Activated CD8-positive, alpha-beta memory T cell treated with anti-CD3 and anti-CD28 coated beads, Interleukin-2, amount 50 U/mL, for 48 hours (primary cell): Measurements from ENCODE around the gene ACACA.
"Not testable (repeated sequence)": the region's sequence is repeated elsewhere in the genome, so short reads cannot be mapped to it uniquely, and the experiment has no call there.

Experiments used
- DNase-seq: peaks from one replicate; pipeline ENCODE4 v3.0.0-alpha.2; 2020

Gene ACACA

DNA sequence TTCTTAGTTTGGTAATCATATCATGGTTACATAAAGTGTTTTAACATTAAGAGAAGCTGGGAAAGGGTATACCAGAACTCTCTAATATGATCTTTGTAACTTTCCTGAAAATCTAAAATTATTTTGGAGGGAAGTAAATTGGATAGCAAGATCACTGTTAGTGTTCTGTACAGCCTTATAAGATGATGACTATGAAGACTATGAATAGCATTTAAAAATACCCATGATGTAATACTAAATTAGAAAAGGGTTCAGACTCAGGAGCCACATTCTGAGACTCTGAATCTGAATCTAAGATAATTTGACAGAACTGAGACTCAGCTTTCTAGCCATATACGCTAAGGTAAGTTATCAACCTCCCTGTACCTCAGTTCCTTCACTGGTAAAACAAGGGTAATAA lies 238.9 kb downstream of the ACACA start:
- no peak for DNase-seq

- DNase-seq, result no peak
Measured at GRCh38 chr17:37164057-37164456, 242.6 kb downstream of the ACACA start.

DNA sequence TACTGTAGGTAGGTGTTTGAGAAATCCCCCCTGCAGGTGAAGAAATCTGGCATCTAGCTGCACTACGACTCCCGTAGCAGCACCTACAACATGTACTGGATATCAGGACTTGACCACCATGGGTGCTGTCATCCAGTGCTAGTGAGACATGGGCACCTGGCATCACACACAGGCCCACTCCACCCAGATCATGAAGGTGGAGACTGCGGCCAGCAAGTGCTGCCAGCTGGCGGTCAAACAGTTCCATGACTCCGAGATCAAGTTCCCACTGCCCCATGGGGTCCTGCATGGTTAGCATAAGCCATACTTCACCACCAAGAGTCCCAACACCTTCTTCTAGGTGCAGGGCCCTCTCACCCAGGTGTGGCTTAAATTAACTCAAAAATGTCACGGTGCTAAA lies 243.8 kb downstream of the ACACA start:
- no peak for DNase-seq

DNA sequence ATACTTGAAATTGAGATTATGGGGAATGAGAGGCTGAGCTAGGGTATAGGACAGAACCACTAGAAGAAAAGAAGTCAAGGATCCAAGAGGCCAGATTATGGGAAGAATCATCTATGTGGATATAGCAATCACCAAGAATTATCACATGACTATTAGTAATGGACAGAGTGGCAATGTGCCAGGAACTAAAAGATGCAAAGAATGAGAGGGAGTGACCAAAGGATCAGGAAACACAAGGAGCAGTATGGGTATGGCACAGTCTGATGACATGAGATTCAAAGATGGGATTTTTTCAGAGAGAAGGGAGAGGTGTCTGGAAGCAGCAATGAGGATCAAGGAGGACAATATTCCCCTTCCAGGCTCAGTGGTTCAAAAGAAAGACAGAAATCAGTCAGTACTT lies 245.7 kb downstream of the ACACA start:
- no peak for DNase-seq

- DNase-seq, result no peak
Measured at GRCh38 chr17:37158290-37158689, 248.3 kb downstream of the ACACA start.

DNA sequence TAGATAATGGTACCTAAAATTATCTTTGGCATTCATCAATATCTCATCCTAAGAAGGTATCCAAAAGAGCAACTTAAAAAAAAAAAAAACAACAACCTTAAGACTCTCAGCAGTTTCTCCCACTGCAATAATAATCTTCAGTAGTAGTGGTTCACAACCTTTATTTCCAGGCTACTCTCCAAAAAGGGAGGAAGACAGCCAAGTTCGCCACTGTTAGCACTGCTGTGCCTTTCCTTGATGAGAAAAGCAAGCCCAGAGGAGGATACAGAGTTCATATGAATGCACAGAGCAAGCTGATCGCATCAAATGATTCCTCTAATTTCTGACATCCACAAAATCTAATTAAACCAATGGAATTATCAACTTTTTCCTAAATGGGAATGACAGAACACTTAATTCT lies 258.5 kb downstream of the ACACA start:
- no peak for DNase-seq

DNA sequence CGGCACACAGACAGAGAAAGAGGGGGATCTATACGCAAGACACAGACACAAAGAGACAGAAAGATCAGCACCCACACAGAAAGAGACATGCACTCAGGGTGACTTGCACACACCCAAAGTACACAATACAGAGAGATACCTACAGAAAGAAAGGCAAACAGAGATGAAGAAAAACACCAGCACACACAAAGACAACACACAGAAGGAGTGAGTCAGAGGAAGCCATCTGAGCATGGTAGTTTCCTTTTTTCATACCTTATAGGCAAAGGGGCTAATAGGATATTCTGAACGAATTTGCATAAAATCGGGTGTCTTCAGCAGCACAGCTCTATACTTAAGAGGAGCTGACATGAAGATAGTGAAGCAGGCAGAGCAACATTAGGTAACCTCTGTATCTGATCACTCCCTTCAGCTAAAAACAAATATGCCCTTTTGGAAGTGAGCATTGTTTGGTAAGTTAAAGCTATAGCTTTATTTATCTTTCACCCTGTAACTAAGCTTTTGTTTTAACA lies 259.3 kb downstream of the ACACA start:
- DNase-seq, result no peak

DNA sequence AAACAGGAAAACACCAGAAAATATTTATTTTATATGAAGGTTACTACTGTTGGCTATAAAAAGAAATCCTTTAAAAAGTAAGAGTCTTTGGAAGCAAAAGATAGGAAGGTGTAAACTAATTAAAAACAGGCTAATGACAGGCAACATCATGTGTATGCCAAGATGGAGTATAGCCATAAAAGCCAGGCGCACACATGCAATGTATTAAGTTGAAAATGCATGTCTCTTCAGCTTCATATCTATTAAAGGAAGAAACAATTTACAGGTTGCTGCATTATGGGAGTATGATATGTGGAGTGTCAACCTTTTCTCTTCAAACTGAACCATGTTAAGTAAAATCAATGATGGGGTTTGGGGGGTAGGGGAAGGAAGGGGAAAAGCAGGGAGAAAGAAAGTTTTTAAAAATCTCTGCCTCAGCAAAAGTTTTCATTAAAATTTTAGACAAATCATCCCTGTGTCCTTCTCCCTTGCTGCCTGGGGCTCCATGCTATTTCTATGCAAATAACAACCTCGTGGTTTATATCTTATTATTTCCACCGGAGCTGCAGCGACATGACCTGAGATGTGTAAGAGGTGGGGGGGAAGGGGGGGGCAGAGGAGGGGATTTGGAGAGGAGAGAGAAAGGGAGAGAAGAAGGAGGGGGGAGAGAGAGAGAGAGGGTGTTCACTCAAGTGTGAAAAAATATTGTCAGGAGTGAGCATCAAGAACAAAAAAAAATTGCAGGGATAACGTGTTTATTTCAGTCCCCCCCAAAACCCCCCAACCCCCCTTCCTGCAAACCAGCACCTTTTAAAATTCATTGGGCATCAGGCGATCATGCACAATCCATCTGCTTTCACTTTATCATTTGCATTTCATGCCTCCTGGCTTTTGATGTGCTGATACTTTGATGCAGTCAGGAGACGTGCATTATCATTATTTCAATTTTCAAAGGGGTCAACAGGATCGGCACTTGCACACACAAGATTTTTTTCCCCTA lies 260.3 kb downstream of the ACACA start:
- no peak for DNase-seq

DNA sequence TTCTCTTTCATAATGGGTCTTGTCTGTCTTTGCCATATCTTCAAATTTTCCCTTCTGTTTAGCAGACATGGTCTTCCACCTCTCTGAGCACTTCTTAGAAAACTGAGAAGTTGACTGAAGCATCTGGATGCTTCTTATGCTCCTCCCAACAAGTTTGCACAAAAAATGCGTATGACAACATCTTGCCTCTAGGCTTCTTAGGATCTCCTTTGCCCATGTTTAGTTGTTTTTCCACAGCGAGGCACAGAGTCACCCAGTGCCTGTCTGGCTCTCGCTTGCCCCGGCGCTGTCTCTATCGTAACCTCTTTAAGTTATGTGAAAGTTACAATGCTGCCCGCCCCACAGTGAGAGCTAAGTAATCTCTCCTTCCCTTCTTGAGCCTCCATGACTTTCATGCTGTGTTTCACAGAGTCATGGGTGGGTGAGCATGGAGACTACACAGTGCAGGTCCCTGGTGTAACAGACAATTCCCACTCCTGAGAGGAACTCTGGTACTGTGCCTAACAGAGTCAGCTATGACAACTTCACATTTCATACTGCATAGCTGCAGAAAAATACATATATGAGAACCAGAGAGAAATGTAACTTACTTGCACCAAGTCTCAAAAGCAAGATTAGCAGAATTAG lies 262.4 kb downstream of the ACACA start:
- DNase-seq, result no peak

DNA sequence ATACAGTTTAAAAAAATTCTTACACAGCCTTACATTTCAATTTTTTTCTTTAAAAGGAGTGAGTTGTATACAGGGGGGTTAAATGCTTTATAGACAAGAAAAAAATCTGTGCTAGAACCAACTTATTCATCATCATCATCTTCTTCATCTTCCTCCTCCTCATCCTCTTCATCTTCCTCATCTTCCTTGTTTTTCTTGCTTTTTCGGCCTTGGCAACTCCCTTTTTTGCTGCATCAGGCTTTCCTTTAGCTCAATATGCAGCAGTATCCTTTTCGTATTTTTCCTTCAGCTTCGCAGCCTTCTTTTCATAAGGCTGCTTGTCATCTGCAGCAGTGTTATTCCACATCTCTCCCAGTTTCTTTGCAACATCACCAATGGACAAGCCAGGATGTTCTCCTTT lies 263.1 kb downstream of the ACACA start:
- not testable (repeated sequence) for DNase-seq

DNA sequence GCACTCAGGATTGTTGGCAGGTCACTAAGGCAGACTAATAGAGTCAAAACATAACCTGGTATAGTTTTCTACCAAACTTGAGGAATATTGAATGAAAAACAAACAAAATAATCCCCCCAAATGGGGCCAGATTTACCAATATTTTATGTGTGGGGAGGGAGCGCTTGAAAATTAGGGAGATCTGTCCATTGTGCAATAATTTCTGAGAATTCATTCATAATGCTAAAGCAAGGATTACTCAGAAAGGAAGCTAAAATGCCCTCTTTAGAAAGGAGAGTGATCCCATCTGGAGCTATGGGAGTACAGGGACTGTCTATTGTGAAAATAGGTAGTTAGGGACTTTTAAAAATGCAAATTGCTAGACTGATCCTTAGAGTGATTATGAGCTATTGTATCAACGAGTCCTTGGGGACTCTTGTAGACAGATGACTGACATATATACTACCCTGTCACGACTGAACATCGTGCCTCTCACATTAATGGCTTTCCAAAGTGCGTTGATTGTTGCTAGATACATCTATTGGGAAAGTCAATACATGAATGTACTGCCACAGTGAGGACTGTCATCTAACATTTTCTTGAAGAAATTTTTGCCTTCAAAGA lies 264.2 kb downstream of the ACACA start:
- no peak for DNase-seq

- no peak for DNase-seq
Measured at GRCh38 chr17:37138571-37139120, 268.0 kb downstream of the ACACA start.

DNA sequence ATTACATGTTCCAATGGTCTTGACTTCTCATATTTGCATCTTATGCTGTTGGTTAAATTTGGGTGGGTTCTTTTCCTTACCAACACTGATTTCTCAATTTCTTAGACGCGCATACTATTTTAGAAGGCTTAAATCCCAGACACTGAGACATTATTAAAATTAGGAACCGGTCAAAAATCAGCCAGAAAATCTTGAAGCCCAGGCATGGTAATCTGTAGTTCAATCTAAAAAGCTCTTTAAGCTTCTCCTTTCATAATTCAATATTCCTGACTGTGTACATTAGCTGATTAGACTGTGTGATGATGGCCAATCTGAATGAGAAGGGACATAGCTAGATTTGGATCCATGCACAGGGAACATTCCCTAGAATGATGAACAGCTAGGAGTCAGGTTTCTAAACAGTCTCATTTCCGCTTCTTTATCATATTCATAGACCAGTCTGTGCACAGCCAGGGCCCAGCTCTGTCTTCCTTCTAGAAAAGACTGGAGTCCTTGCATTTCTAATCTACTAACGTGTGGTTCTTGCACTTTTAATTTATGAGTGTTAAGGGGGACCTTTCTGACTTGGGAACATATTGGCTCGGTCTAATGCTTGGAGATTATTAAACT lies 268.6 kb downstream of the ACACA start:
- DNase-seq, result no peak

DNA sequence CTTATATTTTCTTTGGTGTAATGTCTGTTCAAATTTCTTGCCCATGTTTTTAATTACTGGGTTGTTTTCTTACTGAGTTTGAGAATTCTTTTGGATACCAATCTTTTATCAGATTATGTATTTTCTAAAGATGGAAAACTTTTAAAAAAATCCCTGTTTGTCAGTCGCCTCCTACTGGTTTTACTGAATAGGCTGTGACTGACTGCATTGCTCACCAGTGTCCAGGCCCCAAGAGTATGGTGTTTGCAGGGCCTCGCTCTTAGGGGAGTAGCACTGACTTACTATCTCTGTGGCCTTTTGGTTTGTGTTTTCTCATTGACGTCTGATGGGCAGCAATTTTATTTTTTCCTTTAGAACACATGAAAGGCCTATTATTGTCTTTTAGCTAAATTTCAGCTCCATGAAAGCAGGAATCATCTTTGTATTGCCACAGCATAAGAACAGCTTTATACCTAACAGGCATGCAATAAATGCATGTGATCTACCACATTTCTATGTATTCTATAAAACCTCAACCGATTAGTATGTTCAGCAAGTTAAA lies 269.5 kb downstream of the ACACA start:
- DNase-seq, result no peak

- no peak for DNase-seq
Measured at GRCh38 chr17:37135576-37135975, 271.1 kb downstream of the ACACA start.

DNA sequence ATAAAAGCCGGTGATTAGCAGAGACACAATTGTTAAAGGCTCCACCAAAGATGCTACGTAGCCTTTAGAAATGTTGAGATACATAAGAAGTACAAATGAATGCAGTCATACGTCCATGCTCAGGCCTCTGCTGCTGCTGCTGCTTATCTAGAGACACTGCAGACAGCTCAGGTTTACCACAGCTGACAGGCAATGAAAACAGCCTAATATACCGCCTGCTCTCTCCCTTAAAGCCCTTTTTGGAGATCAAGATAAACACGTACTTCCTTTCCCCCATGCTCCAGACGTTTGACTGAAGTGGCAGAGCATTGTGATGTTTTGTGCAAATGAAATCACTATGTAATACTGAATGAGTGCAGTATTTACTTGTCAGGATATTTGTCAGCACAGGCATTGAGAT lies 272.6 kb downstream of the ACACA start:
- DNase-seq, result no peak

DNA sequence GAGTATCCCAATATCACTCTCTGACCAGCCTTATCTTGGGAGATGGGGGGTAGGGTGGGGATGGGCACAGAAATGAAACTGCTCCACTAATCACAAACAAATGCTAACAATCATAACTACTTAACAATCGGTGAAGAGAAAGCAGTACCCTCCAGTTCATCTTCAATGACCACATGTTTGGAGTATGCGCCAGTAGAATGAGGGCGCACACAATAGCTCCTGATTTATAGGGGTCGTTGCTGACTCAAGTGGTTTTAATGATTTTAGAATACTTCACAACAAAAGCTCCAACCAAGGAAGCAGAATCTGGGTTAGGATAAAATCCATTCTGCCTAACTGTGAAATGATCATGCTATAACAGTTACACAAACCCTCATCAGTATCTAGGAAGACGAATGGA lies 273.5 kb downstream of the ACACA start:
- DNase-seq, result no peak

DNA sequence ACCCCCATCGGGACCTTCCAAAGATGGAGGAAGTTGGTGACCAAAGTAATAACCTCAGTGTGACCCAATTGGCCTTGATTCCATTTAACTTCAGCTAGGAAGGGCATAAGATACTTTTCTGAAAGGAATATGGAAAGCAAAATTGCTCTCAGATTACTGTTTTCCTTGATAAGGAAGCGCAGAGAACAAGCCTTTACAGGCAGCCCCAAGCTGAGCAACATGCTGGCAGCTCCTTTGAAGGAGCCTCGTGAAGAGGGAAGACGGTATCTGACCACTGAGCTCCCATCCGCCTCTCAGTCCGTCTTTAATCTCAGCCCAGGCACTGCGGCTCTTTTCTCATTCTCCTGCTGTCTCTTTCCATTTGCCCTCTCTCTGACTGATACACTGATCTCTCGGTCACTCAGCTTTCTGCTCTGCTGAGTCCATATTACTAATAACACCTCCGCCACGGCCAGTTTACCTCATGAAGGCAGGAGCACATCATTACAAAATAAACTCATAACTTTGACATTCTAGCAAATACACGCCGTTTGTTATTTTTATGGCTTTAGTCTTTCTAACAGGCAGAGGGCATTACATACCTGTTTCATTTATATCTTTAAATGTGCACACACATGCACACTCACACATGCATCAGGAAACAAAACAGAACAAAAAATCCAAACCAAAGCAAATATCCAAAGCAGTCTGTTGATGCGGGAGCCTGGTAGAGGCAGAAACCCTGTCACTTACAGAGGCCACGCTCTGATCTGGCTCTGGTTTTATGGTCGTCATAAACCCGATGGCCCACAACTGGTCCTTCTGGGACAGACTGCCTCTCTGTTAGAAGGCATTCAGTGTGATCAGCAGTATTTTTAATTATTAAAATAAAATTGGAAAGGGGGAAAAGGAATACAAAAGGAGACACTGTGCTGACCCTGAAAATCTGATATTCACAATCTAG lies 274.7 kb downstream of the ACACA start:
- no peak for DNase-seq

DNA sequence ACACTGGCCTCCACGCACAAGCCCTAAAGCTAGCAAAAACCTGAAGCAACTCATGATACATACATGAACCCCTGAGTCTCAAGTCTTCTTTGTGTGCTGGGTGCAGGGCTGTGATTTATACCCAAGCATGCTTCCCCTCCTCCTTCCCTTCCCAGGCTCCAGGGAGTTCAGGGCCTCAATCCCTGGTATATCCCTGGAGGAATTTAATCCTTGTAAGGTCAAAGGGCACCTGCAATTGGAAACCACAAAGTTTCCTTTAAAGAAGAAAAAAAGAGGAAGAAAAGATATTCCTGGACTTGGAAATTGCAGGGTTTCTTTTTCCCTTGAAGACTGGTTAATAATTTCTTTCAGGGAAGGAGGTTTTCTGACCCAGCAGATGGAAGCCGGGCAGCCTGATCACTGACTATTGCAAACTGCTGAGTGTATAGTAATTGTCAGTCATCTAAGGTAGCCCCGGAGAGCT lies 275.6 kb downstream of the ACACA start:
- DNase-seq, result no peak

DNA sequence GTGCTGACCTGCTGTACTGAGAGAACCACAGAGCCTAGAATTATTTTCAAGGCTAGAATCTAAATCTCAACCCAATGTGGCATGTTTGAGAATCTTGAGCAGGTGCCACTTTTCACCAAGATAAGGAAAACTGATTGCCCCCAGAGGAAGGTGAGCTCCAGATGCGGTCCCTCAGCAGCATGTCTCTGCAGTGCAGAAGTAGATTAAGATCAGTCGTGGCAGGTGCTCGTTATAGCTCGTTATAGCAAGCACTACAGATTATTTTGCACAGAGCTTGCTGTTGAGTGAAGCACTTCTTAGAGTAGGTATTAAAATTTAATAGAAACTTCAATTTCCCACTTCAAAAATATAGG lies 281.8 kb downstream of the ACACA start:
- no peak for DNase-seq
